ENCODE results near the gene NECAB2.
"Not testable (repeated sequence)": the region's sequence is repeated elsewhere in the genome, so short reads cannot be mapped to it uniquely, and the experiment has no call there.

The NECAB2 gene

GRCh38 chr16:83942074-83942473 lies 26.0 kb upstream of the NECAB2 start:
- TF ChIP-seq GATA1 (IDR thresholded peaks at IDR 0.05; ENCODE audit: low read depth, low read length) (no peak), POLR2A (IDR thresholded peaks at IDR 0.05; ENCODE audit: low read length) (no peak)
- no peak for DNase-seq

DNA sequence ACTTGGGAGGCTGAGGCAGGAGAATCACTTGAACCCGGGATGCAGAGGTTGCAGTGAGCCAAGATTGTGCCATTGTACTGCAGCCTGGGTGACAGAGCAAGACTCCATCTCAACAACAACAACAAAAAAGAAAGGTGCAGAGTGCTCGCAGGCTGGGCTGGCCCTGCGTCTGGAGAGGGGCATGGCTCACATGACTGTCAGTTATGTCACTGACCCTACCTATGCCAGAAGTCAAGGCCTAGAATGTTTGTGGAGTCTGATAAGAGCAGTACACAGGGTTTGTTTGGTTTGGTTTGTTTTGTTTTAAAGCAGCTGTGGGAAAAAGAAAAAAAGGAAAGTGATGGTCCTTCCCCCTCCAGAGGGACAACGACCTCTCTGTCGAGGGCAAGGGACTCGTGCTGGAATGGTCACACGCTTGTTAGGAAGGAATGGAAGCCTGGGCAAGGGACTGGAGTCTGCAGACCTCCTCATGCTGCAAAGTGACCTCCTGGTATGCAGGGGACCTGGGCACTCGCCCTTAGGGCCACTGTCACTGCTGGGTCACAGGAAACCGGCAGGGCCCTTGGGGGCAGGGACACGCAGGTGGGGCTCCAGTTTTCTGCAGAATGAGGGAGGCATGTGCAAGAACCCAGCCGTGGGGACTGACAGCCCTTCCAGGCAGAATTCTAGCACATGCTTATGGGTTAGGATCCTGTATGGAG lies 25.1 kb upstream of the NECAB2 start:
- TF ChIP-seq GATA1 (IDR thresholded peaks at IDR 0.05; ENCODE audit: low read depth, low read length) = no peak
- no peak for DNase-seq

DNA sequence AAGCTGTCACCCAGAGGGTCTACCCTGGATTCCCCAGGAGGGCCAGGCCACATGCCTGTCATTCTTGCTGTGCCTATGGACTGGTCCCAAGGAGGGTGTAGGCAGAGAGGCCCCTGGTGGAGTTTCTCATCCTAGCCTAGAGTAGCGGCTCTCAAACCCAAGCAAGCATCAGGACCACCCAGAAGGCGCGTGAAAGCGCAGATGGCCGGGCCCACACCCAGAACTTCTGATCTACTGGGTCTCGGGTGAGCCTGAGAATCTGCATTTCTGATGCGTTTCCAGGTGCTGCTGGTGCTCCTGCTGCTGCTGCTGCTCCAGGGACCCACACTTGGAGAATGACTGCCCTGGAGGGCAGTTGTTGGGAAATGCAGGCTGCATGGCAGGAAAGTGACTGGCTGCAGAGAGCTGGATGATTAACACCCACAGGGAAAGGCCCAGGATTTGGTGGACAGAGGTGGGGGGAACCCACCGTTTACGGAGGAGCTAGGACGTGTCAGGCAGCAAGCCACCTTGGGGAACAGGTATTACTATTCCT lies 24.5 kb upstream of the NECAB2 start:
- DNase-seq = no peak
- TF ChIP-seq GATA1 (IDR thresholded peaks at IDR 0.05; ENCODE audit: low read depth, low read length) (no peak), POLR2A (IDR thresholded peaks at IDR 0.05; ENCODE audit: low read length) (no peak)

DNA sequence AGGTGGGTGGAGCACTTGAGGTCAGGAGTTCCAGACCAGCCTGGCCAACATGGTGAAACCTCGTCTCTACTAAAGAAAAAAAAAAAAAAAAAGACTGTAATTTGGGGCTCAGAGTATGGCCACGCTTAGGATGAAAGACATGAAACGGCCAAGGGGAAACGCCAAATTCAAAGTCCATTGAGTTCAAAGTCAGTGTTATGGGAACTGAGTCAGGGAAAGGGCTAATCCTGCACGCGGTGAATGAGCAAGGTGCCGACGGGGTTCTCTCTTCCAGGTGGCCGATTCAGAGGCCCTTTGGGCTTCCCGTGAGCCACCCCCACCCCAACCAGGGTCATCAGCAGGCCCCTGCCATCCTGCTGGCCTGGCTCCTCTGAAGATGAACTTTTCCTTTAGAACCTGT lies 22.5 kb upstream of the NECAB2 start:
- TF ChIP-seq GATA1 (IDR thresholded peaks at IDR 0.05; ENCODE audit: low read depth, low read length) (no peak), POLR2A (IDR thresholded peaks at IDR 0.05; ENCODE audit: low read length) (no peak)
- DNase-seq = no peak

DNA sequence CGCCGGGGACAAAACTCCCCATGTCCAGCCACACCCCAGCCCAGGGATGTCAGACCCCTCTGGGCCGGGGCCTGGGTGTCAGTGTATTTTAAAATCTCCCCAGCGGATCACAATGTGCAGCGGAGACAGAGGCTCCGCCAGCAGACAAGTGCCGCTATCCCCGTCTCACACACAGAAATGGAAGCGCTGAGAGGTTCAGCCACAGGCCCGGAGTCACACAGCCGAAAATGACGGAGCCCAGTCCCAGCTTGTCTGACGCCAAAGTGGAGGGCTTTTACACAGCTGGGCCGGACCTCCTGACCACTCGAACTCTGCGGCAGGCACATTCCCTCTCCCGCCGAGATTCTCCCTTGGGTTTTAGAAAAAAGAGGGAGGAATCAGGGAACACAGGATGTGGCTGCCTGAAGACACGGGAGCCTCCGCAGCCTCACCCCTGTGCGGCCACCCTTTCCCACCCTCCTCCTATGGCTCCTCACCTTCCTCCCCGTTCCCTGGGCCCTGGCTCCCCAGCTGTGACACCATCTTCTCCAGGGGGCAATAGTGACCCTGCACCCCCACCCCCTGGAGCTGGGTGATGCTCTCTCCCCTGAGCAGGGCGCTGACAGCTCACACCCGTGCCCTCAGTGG lies 21.8 kb upstream of the NECAB2 start:
- TF ChIP-seq GATA1 (IDR thresholded peaks at IDR 0.05; ENCODE audit: low read depth, low read length) (no peak), POLR2A (IDR thresholded peaks at IDR 0.05; ENCODE audit: low read length) (no peak)
- DNase-seq = no peak

- DNase-seq = no peak
- no peak for TF ChIP-seq GATA1 (IDR thresholded peaks at IDR 0.05; ENCODE audit: low read depth, low read length)
- TF ChIP-seq POLR2A (IDR thresholded peaks at IDR 0.05; ENCODE audit: low read length) = no peak
Measured at GRCh38 chr16:83946781-83947566, 21.1 kb upstream of the NECAB2 start.

DNA sequence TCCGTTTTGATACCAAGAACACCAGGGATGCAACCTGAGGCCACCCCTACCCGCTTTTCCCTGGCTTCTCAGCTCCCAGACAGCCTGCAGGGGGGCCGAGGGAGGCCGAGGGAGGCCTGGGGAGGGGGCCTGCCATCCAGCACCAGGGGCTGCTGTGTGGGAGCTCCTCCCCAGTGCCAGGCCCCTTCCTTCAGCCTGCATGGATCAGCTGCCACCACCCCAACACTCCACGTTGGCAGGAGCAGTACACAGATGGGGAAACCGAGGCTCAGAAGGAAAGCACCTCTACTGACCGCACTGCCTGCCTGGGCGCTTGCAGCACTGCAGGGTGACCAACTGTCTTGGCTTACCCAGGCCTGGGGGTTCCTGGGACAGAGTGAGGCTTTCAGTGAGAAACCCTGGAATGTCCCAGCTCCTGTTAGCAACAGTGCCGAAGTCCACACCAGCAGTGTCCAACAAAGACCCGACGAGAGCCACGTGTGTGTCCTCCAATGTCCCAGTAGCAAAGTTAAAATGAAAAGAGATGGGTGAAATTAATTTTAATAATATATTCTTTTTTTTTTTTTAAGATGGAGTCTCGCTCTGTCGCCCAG lies 20.3 kb upstream of the NECAB2 start:
- DNase-seq = no peak
- TF ChIP-seq GATA1 (IDR thresholded peaks at IDR 0.05; ENCODE audit: low read depth, low read length) (no peak), POLR2A (IDR thresholded peaks at IDR 0.05; ENCODE audit: low read length) (no peak)

DNA sequence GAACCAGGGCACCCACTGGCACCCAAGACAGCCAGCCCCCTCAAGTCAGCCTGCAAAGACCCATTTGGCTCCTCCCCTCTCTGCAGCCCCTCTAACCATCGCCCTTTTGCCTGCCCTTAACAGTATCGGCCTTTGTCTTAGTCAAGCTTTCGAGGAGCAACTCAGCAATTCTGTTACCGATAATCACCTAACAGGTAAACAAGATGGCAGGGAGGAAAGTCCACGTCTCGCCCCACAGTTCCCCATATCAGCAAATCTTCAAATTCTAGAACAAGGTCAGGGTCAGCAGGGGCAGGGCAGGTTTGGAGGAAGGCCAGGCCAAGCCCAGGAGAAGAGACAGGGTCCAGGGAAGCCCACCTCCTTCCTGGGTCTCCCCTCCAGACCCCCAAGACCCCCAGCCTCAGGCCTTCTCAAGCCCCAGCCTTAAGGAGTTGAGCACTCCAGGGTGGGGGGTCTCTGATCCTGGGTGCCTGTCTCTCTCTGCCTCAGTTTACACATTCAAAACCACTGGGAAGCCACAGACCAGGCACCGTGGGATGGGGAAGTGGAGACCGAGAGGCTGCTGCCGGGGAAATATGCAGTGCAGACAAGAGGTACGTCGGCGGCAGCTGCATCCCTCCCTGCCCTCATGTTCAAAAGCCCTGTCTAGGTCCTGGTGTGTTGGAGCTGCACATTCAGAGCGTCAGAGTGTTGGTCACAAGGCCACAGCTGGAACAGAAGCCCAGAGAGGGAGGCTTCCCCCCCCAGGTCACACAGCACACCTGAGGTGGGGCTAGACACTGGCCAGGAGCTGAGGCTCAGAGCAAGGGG lies 18.9 kb upstream of the NECAB2 start:
- no peak for DNase-seq
- no peak for TF ChIP-seq GATA1 (IDR thresholded peaks at IDR 0.05; ENCODE audit: low read depth, low read length)
- TF ChIP-seq POLR2A (IDR thresholded peaks at IDR 0.05; ENCODE audit: low read length) = no peak

DNA sequence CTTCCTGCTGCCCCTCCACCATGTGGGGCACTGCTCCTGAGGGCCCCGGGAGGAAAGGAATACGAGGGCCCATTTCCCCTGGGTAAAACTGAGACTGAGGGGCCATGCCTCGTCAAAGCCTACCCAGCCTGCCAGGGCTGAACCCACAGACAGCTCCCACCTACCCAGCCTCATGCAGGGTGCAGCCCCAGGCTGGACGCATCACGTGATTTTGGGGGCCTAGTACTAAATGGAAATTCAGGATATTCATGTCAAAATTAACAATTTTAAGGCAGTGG lies 18.4 kb upstream of the NECAB2 start:
- no peak for TF ChIP-seq GATA1 (IDR thresholded peaks at IDR 0.05; ENCODE audit: low read depth, low read length)
- no peak for TF ChIP-seq POLR2A (IDR thresholded peaks at IDR 0.05; ENCODE audit: low read length)

GRCh38 chr16:83950862-83951399 lies 17.1 kb upstream of the NECAB2 start:
- DNase-seq = not testable (repeated sequence)

More for the DNA sequence above, 18.4 kb upstream of the NECAB2 start:
- no peak for DNase-seq

- TF ChIP-seq GATA1 (IDR thresholded peaks at IDR 0.05; ENCODE audit: low read depth, low read length) (no peak), POLR2A (IDR thresholded peaks at IDR 0.05; ENCODE audit: low read length) (no peak)
- no peak for DNase-seq
Measured at GRCh38 chr16:83951544-83951943, 16.5 kb upstream of the NECAB2 start.

GRCh38 chr16:83952587-83952939 lies 15.5 kb upstream of the NECAB2 start:
- no peak for DNase-seq
- no peak for TF ChIP-seq POLR2A (IDR thresholded peaks at IDR 0.05; ENCODE audit: low read length)
- TF ChIP-seq GATA1 (IDR thresholded peaks at IDR 0.05; ENCODE audit: low read depth, low read length) = no peak

Data from erythroblast (primary cell).